Activated T-cell treated with anti-CD3 and anti-CD28 coated beads, Interleukin-2, amount 50 U/mL, for 1 hour (primary cell): ENCODE results near the gene HIKESHI.
"Not testable (repeated sequence)": the region's sequence is repeated elsewhere in the genome, so short reads cannot be mapped to it uniquely, and the experiment has no call there.

Source experiments
- DNase-seq: peaks from one replicate; pipeline ENCODE4 v3.0.0-alpha.2; 2020

HIKESHI gene

GRCh38 chr11:86302092-86302793 is at the start of gene HIKESHI:
Gene HIKESHI, plus strand, starts transcription at chr11:86302240. Its CDS starts 209 bp downstream, at chr11:86302449.
- DNase-seq, result peak; percentile 88

DNA sequence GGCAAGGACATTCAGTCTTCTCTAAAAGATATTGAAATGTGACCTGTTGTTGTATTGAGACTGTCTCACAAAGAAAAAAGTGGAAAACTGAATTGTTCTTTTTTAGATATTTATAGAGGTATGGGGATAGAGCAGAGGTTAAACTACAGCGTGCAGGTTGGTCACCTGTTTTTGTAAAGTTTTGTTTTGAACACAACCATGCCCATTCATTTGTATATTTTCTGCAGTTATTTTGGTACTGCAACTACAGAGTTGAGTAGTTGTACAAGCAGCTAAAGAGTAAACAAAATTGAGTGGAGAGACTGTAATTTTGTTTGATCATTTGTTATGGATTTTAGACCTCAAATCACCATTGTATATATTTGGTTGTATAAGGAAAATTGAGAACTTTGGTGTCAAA is 46.1 kb upstream of the HIKESHI start:
- DNase-seq, result no peak

DNA sequence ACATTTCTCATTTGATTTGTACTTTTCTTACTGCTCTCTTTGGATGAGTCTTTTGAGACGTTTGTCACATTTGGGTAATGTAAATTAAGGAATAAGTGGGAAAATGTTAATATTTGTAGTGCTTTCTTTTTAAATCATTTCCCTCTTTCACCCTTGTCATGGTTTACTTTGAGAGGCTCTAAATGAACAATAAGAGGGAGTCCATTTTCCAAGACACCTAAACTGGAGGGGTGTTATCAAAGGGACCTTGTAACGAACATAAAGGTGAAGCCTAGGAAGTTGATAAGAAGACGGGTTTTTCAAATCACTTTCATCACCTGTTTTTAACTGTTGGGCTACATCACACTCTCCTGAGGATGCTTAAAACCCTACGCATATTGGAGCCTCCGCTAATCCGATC is 45.4 kb upstream of the HIKESHI start:
- DNase-seq, result no peak

GRCh38 chr11:86257446-86257845 is 44.6 kb upstream of the HIKESHI start:
- no peak for DNase-seq

GRCh38 chr11:86259730-86260129 is 42.3 kb upstream of the HIKESHI start:
- DNase-seq, result no peak

- DNase-seq, result no peak
These were observed 40.7 kb upstream of the HIKESHI start for GRCh38 chr11:86261328-86261727.

DNA sequence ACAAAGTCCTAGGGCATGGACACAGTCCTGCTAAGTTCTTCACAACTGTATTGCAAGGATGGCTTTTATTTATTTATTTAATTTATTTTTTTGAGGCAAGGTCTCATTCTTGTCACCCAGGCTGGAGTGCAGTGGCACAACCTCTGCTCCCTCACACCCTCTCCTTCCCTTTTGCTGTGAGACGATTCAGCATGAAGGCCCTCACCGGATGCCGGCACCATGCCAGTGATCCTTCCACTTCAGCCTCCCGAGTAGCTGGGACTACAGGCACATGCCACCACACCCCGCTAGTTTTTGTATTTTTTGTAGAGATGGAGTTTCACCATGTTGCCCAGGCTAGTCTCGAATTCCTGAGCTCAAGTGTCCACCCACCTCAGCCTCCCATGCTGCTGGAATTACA is 39.7 kb upstream of the HIKESHI start:
- DNase-seq, result no peak

- DNase-seq, result no peak
These were observed 37.4 kb upstream of the HIKESHI start for GRCh38 chr11:86264649-86265048.

DNA sequence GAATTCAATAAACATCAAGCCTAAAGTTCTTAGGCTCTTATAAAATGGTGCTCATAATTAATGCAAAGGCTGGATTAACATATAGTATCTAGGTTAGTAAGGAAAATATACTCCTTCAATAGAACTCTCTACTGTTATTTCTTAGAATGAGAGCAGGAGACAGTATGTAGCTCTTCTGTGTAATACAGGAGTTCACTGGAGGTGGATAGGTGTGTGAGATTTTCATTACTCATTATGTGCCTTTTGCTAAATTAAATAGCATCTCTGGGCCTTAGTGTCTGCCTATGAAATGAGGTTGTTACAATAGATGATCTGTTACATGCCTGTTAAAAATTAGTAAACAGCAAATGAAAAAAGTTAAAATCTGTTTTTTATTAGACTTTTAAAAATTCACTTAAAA is 36.8 kb upstream of the HIKESHI start:
- DNase-seq, result no peak

DNA sequence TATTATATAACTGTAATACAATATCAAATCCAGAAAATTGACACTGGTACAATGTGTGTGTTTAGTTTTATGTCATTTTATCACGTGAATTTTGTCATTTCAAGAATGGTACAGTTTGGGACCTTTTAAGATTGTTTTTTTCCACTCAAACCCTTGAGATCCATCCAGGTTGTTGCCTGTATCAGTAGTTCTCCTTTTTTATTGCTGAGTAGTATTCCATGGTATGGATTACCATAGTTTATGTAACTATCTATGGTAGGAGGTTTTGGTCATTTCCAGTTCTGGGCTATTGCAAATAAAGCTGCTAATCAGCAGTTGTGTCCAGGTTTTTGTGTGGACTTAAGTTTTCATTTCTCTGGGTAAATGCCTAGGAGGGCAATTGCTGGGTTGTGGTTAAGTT is 32.4 kb upstream of the HIKESHI start:
- DNase-seq, result no peak

- no peak for DNase-seq
These were observed 27.5 kb upstream of the HIKESHI start for GRCh38 chr11:86274503-86274902.

DNA sequence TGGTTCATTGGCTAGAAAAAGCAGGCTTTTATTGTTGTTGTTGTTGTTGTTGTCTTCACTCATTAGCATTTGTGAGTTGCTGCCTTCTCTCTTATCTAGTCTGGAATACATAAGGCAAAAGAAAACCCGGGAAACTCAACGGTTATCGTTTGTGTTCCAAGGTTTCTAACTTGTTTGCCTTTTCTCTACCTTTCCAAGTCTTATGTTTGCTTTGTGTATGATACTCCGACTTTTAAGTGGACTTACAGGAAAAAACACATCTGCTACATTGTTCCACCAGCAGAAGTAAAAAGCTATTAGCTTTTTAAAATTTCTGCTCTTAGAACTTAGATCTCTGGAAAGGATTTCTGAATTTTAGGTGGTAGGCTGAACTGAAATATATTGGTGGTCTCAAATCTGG is 27.0 kb upstream of the HIKESHI start:
- DNase-seq, result no peak

DNA sequence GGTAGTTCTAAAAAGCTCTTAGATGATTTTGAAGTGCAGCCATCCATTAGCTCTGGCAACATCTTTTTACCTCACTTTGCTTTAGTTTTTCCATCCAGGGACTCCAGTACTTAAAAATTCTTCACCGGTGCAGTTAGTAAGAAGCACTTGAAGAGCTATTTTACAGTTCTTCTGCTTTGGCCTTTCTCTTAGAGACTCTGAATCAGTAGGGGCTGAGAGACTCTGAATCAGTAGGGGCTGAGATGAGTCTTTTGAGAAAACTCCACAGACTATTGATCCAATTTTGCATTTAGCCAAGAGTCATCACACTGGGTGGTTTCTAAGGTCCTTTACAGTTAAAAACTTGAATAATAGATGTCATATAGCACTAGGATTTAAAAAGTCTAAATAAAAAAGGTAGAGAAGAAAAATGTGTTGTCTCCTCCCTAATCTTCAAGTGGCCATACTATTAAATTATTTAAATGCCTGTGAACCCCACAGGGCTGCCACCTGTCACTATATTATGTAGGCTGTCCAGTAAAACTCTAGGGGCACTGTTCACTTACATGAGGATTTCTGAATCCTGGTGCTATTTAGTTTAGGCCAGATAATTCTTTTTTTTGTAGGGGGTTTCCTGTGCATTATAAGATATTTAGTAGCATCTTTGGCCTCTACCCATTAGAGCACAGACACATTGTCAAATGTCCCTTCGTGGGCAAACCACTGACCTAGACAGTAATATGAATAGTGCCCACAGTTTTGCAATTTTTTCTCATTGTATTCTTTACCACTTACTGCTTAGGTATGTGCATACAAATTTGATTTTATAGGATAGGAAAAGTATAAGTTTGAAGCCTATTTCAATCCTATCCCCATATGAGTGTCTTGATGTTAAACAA is 26.3 kb upstream of the HIKESHI start:
- DNase-seq, result no peak

DNA sequence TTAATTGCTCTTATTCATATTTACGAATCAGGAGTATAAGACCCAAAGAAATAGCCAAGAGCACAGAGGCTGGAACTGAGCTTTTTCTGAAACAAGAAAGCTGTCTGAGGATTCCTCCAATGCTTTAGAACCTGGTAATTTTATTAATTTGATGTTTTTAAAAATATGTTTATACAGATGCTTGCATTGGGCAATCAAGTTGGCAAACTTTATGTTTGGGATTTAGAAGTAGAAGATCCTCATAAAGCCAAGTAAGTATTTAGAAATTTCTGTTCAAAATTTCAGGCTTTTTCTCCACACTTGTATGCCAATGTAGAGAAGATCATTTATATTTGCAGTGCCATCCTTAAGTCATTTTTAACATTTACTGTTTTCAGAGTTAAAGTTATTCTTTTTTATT is 24.3 kb upstream of the HIKESHI start:
- DNase-seq, result no peak

GRCh38 chr11:86278226-86278625 is 23.8 kb upstream of the HIKESHI start:
- DNase-seq, result no peak

- no peak for DNase-seq
These were observed 22.3 kb upstream of the HIKESHI start for GRCh38 chr11:86279747-86280146.

- no peak for DNase-seq
These were observed 14.6 kb upstream of the HIKESHI start for GRCh38 chr11:86287468-86287796.

DNA sequence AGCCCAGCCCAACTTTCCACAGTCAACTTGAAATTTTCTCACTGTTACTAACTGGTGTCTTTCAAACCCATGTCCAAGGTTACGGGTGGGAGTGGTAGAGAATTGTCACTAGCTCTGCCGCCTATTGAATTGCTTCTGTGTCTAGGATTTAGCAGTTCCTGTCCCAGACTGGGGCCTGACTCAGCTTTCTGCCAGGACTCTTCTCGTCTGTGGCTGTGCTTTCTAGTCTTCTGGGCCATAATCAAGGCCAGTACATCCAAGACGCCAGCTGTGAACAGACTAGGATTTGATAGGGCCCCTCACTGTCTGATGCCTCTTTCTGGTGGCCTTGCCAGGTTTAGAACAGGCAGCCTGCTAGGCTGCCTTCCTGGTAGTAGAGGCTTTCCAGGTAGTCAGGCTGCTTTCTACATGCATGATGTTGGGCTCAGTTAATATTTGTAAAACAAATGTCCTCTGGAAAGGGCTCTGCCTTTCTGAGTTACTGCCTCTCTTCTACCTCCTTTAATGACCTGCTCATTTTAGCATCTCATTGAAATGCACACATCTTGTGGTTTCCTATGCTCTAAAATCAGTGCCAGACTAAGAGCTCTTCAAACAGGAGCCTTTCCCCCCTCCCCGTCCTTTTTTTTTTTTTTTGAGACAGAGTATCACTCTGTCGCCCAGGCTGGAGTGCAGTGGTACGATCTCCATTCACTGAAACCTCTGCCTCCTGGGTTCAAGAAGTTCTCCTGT is 13.1 kb upstream of the HIKESHI start:
- DNase-seq, result no peak

GRCh38 chr11:86289508-86290280 is 12.3 kb upstream of the HIKESHI start:
- not testable (repeated sequence) for DNase-seq

GRCh38 chr11:86291466-86292262 is 10.4 kb upstream of the HIKESHI start:
- DNase-seq, result peak; percentile 60

GRCh38 chr11:86292912-86293616 is 9.0 kb upstream of the HIKESHI start:
- no peak for DNase-seq
